Endothelial cell of umbilical vein (primary cell): ENCODE results near the gene SIGLEC7. TPM values are rescaled to one million over a fixed set of nuclear protein-coding genes. Genes with fewer than 3 reads are reported as not detected.

ENCODE experiments used
- BruUV-seq: library from RNA; stranded (reverse); fragments of 400-500 nt; replicated peaks from 2 replicates; lab custom pipeline; 2021; lab: Mats Ljungman, UMichigan
- CTCF ChIA-PET: fragments of 300-600, 350-600 bp; sonication (Branson Sonifier 250); formaldehyde crosslinking; loops from one replicate; lab custom pipeline; 2021; ENCODE audit warnings: antibody characterized with exemption, inconsistent platforms; lab: Charles Lee
- POLR2A ChIA-PET: fragments of 300-600, 350-600 bp; sonication (Branson Sonifier 250); formaldehyde crosslinking; loops from one replicate; lab custom pipeline; 2021; ENCODE audit warnings: antibody characterized with exemption, inconsistent platforms; lab: Charles Lee
- DNase-seq: peaks from one replicate; pipeline ENCODE4 v3.0.0-alpha.2; 2011; ENCODE audit warnings: low read depth, low spot score
- FAIRE-seq: peaks from 2 replicates; lab custom pipeline; 2011; peaks lifted over from hg19 to GRCh38; lab: Jason Lieb, UNC
- H2AFZ ChIP-seq: 2 replicates; pipeline ENCODE4 v1.6.0; 2012; ENCODE audit warnings: low read depth, low read length, control low read depth, inconsistent platforms
- H3K27ac ChIP-seq: 2 replicates; pipeline ENCODE4 v1.5.1; 2011; ENCODE audit warnings: low read depth, mild to moderate bottlenecking, control low read depth, low read length, moderate library complexity; ENCODE audit not compliant: insufficient read depth
- H3K27me3 ChIP-seq, 2 experiments: 2 replicates each; pipeline versions ENCODE4 v1.6.0 to v1.6.1; 2011; ENCODE audit warnings: low read length in 2 of 2, mixed read lengths in 1 of 2; ENCODE audit not compliant: control insufficient read depth in 2 of 2, insufficient read depth in 2 of 2
- H3K36me3 ChIP-seq, 2 experiments: 2 replicates in 1 of 2; 3 replicates in 1 of 2; pipeline ENCODE4 v1.5.1; 2011; ENCODE audit warnings: low read length in 2 of 2, mild to moderate bottlenecking in 1 of 2, moderate library complexity in 1 of 2; ENCODE audit not compliant: control insufficient read depth in 2 of 2, insufficient read depth in 2 of 2; ENCODE audit errors: extremely low read depth in 1 of 2
- H3K4me1 ChIP-seq: 3 replicates; pipeline ENCODE4 v1.5.1; 2011; ENCODE audit warnings: mild to moderate bottlenecking, low read length; ENCODE audit not compliant: control insufficient read depth, insufficient read depth; ENCODE audit errors: extremely low read depth
- H3K4me2 ChIP-seq: 2 replicates; pipeline ENCODE4 v1.6.1; 2011; ENCODE audit warnings: low read length, control low read depth, mixed read lengths; ENCODE audit not compliant: insufficient read depth
- H3K4me3 ChIP-seq, 3 experiments: fragments of 200-600 bp in 1 of 3; sonication (generic), shearing (Covaris generic) in 1 of 3; replicated peaks in 1 of 3; 2 replicates each; pipeline ENCODE4 v1.5.1; 2011 to 2016; ENCODE audit warnings: control low read depth in 3 of 3, low read length in 3 of 3, mild to moderate bottlenecking in 2 of 3, inconsistent platforms in 1 of 3, low read depth in 1 of 3, moderate library complexity in 1 of 3; ENCODE audit not compliant: insufficient read depth in 1 of 3
- H3K79me2 ChIP-seq: 2 replicates; pipeline ENCODE4 v1.6.0; 2012; ENCODE audit warnings: low read length, inconsistent platforms; ENCODE audit not compliant: control insufficient read depth, insufficient read depth
- H3K9ac ChIP-seq: replicated peaks from 2 replicates; pipeline ENCODE3; 2011; ENCODE audit warnings: low read length, control low read depth; ENCODE audit not compliant: insufficient read depth; ENCODE audit errors: extremely low read depth
- H3K9me1 ChIP-seq: replicated peaks from 3 replicates; pipeline ENCODE4 v1.6.0; 2011; ENCODE audit warnings: mild to moderate bottlenecking, low read length; ENCODE audit not compliant: control insufficient read depth, insufficient read depth; ENCODE audit errors: extremely low read depth
- H3K9me3 ChIP-seq: replicated peaks from 2 replicates; pipeline ENCODE4 v1.5.1; 2012; ENCODE audit warnings: low read length, inconsistent platforms; ENCODE audit not compliant: control insufficient read depth, insufficient read depth
- H4K20me1 ChIP-seq: replicated peaks from 2 replicates; pipeline ENCODE3; 2011; ENCODE audit warnings: mild to moderate bottlenecking, low read length; ENCODE audit not compliant: control insufficient read depth, insufficient read depth; ENCODE audit errors: extremely low read depth
- CTCF ChIP-seq, 2 donors: IDR thresholded peaks; 1 replicate in 1 of 2; 2 replicates in 1 of 2; pipeline ENCODE4 v1.5.1; 2011; ENCODE audit warnings: low read length in 2 of 2, mild to moderate bottlenecking in 2 of 2, moderate library complexity in 2 of 2, control low read depth in 1 of 2, inconsistent platforms in 1 of 2, low read depth in 1 of 2; ENCODE audit not compliant: insufficient read depth in 1 of 2; ENCODE audit errors: extremely low read depth in 1 of 2
- EZH2 ChIP-seq: IDR thresholded peaks from 2 replicates; pipeline ENCODE4 v1.6.1; 2012; ENCODE audit warnings: borderline replicate concordance, low read depth, mild to moderate bottlenecking, moderate library complexity, low read length, inconsistent platforms; ENCODE audit not compliant: severe bottlenecking
- FOS ChIP-seq: IDR thresholded peaks from 2 replicates; pipeline ENCODE4 v1.6.1; 2011; ENCODE audit warnings: mild to moderate bottlenecking, low read length, moderate library complexity, borderline replicate concordance; ENCODE audit not compliant: insufficient read depth
- GATA2 ChIP-seq: IDR thresholded peaks from 2 replicates; pipeline ENCODE4 v1.7.0; 2011; ENCODE audit warnings: low read depth, mild to moderate bottlenecking, moderate library complexity, mixed read lengths, low read length; ENCODE audit not compliant: insufficient read length, insufficient read depth
- JUN ChIP-seq: IDR thresholded peaks from 2 replicates; pipeline ENCODE4 v1.6.1; 2011; ENCODE audit warnings: borderline replicate concordance, low read depth; ENCODE audit not compliant: insufficient read length, insufficient read depth
- MAX ChIP-seq: IDR thresholded peaks from 2 replicates; pipeline ENCODE4 v1.6.1; 2011; ENCODE audit not compliant: insufficient read depth, insufficient read length
- MYC ChIP-seq: IDR thresholded peaks from one replicate; pipeline ENCODE4 v1.6.1; 2011; ENCODE audit warnings: mild to moderate bottlenecking, low read depth, low read length
- POLR2A ChIP-seq: IDR thresholded peaks from 2 replicates; pipeline ENCODE4 v1.6.1; 2012; ENCODE audit warnings: low read depth, mild to moderate bottlenecking, control low read depth, low read length
- POLR2AphosphoS5 ChIP-seq: IDR thresholded peaks from 2 replicates; pipeline ENCODE4 v1.6.1; 2012; ENCODE audit warnings: low read depth, mild to moderate bottlenecking, control low read depth, low read length, moderate library complexity; ENCODE audit not compliant: insufficient read depth
- dilution Hi-C: fragments of 300-500 bp; cut with MboI; formaldehyde crosslinking; loops from one replicate; pipeline ENCODE4 v1.15.0; 2019; ENCODE audit warnings: low sequenced_read_pairs; ENCODE audit not compliant: extremely low pct_ligation_motif_present
- intact Hi-C: fragments of 100-400 bp; cut with micrococcal nuclease; formaldehyde crosslinking; loops from one replicate; pipeline ENCODE4 v1.10.0; 2022
- polyA plus RNA-seq, 4 experiments: library from polyadenylated mRNA; depleted of rRNA in 3 of 4; stranded (reverse) in 3 of 4; unstranded in 1 of 4; fragments of >200 nt; gene quantifications; 2 replicates each; pipeline versions ENCODE4 v1.2.1 to v1.2.3, GENCODE V29; 2011 to 2012; ENCODE audit warnings: missing spikeins in 1 of 4
- total RNA-seq: library from RNA; stranded (reverse); gene quantifications from 2 replicates; pipeline ENCODE4 v1.2.3, GENCODE V29; 2021

SIGLEC7 gene
- total and polyA plus RNA-seq, 2 donors (not counting 3 experiments of a cell fraction or from before 2014, with no cell fraction given), result not detected

GRCh38 chr19:51123381-51123800, 18.7 kb upstream of the SIGLEC7 start:
- CTCF ChIA-PET, result no interaction called here
- H3K4me2 ChIP-seq, result no peak overlapping the region
- dilution Hi-C loops, result no loop called here
- intact Hi-C loops, result no loop called here
- H3K27me3 ChIP-seq, result no peaks in the 10 kb centered on the region
- no peaks in the 10 kb centered on the region for H3K79me2 ChIP-seq
- peaks cover 4% of the 10 kb centered on the region for H3K4me1 ChIP-seq
- H3K9me1 ChIP-seq, result no peaks in the 10 kb centered on the region
- FAIRE-seq, result no peak
- POLR2A ChIA-PET, result no interaction called here
- no peak for TF ChIP-seq GATA2
- no peak for TF ChIP-seq FOS
- TF ChIP-seq POLR2AphosphoS5, result no peak
- no peak for TF ChIP-seq CTCF (IDR thresholded peaks at IDR 0.05; ENCODE audit: extremely low read depth in 1 of 2, insufficient read depth in 1 of 2, low read depth in 1 of 2, low read length in 2 of 2)
- no peak for TF ChIP-seq MAX
- TF ChIP-seq POLR2A, result no peak
- TF ChIP-seq JUN, result no peak
- TF ChIP-seq MYC, result no peak
- no peak for TF ChIP-seq EZH2
- H3K9ac ChIP-seq, result no peak overlapping the region
- H4K20me1 ChIP-seq, result no peaks in the 10 kb centered on the region
- no peak overlapping the region for H3K4me3 ChIP-seq
- no peaks in the 10 kb centered on the region for H3K9me3 ChIP-seq
- H2AFZ ChIP-seq, result no peak overlapping the region
- no TSS peak for BruUV-seq
- no peaks in the 10 kb centered on the region for H3K36me3 ChIP-seq
- no peak for DNase-seq
- H3K27ac ChIP-seq, result no peak overlapping the region
